GM21786 (cell line): ENCODE measurements around the gene CNTN3.

Experiments used
- ATAC-seq: cut with Tn5 transposase; IDR thresholded peaks from one replicate; pipeline ENCODE4 v1.9.1; 2021; ENCODE audit not compliant: unreplicated experiment

Gene CNTN3

GRCh38 chr3:74614107-74614967 lies at the start of gene CNTN3:
TSS of gene CNTN3 (minus strand) at chr3:74614659. CDS start at chr3:74521112, 93,547 bp downstream.
- ATAC-seq = no peak

GRCh38 chr3:74663178-74663577 lies 48.7 kb upstream of the CNTN3 start:
- ATAC-seq = no peak

GRCh38 chr3:74661672-74662071 lies 47.2 kb upstream of the CNTN3 start:
- ATAC-seq = no peak

- no peak for ATAC-seq
These were observed 37.4 kb upstream of the CNTN3 start for GRCh38 chr3:74651885-74652284.

GRCh38 chr3:74651292-74651691 lies 36.8 kb upstream of the CNTN3 start:
- ATAC-seq = no peak

GRCh38 chr3:74648107-74648506 lies 33.6 kb upstream of the CNTN3 start:
- ATAC-seq = no peak

- ATAC-seq = no peak
These were observed 31.6 kb upstream of the CNTN3 start for GRCh38 chr3:74646094-74646493.

GRCh38 chr3:74643636-74644035 lies 29.2 kb upstream of the CNTN3 start:
- ATAC-seq = no peak

- ATAC-seq = no peak
These were observed 28.4 kb upstream of the CNTN3 start for GRCh38 chr3:74642876-74643275.

GRCh38 chr3:74640211-74640610 lies 25.8 kb upstream of the CNTN3 start:
- ATAC-seq = no peak

- ATAC-seq = no peak
These were observed 25.2 kb upstream of the CNTN3 start for GRCh38 chr3:74639681-74640080.

GRCh38 chr3:74636981-74637380 lies 22.5 kb upstream of the CNTN3 start:
- ATAC-seq = no peak

- ATAC-seq = no peak
These were observed 18.6 kb upstream of the CNTN3 start for GRCh38 chr3:74633021-74633420.

- ATAC-seq = no peak
These were observed 17.1 kb upstream of the CNTN3 start for GRCh38 chr3:74631351-74632140.

GRCh38 chr3:74630602-74631001 lies 16.1 kb upstream of the CNTN3 start:
- ATAC-seq = no peak

- ATAC-seq = no peak
These were observed 11.6 kb upstream of the CNTN3 start for GRCh38 chr3:74626011-74626410.

GRCh38 chr3:74624301-74624700 lies 9.8 kb upstream of the CNTN3 start:
- ATAC-seq = no peak

- no peak for ATAC-seq
These were observed 8.9 kb upstream of the CNTN3 start for GRCh38 chr3:74623261-74623836.

- ATAC-seq = no peak
These were observed 7.1 kb upstream of the CNTN3 start for GRCh38 chr3:74621581-74621980.

GRCh38 chr3:74617776-74618175 lies 3.3 kb upstream of the CNTN3 start:
- no peak for ATAC-seq

GRCh38 chr3:74613521-74614106 lies 845 bp downstream of the CNTN3 start:
- ATAC-seq = no peak
